Lung (tissue), 12 donors: Measurements from ENCODE around the gene EIF4EBP2. TPM values are rescaled to one million over a fixed set of nuclear protein-coding genes. Genes with fewer than 3 reads are reported as not detected.

Experiments used
- ATAC-seq: fragments of 200-7000 bp; cut with Tn5 transposase; one replicate; pipeline ENCODE4 v1.9.1; 2020; ENCODE audit warnings: moderate number of reproducible peaks; ENCODE audit not compliant: insufficient read depth, low FRiP score
- DNase-seq, 3 donors: peaks; one replicate each; pipeline ENCODE4 v3.0.0-alpha.2; 2013 to 2017
- H3K27ac ChIP-seq, 2 donors: one replicate each; pipeline ENCODE4 v1.5.1; 2013; ENCODE audit warnings: mild to moderate bottlenecking in 2 of 2, moderate library complexity in 2 of 2, control low read depth in 1 of 2, inconsistent platforms in 1 of 2, low read depth in 1 of 2, low read length in 1 of 2
- H3K27me3 ChIP-seq, 3 donors: one replicate each; pipeline ENCODE4 v1.5.1; 2013; ENCODE audit warnings: low read length in 2 of 3; ENCODE audit not compliant: control insufficient read depth in 3 of 3, insufficient read depth in 3 of 3
- H3K36me3 ChIP-seq, 4 donors: one replicate each; pipeline ENCODE4 v1.5.1; 2013; ENCODE audit warnings: low read length in 4 of 4, mild to moderate bottlenecking in 1 of 4, moderate library complexity in 1 of 4; ENCODE audit not compliant: control insufficient read depth in 4 of 4, insufficient read depth in 4 of 4
- H3K4me1 ChIP-seq, 5 donors: one replicate each; pipeline ENCODE4 v1.5.1; 2013; ENCODE audit warnings: low read length in 5 of 5, mild to moderate bottlenecking in 2 of 5, moderate library complexity in 1 of 5; ENCODE audit not compliant: control insufficient read depth in 5 of 5, insufficient read depth in 5 of 5
- H3K4me3 ChIP-seq: one replicate; pipeline ENCODE4 v1.5.1; 2013; ENCODE audit warnings: mild to moderate bottlenecking, control low read depth, moderate library complexity
- H3K9ac ChIP-seq, 2 donors: one replicate each; pipeline ENCODE4 v1.5.1; 2013; ENCODE audit warnings: low read length in 2 of 2, control low read depth in 1 of 2; ENCODE audit not compliant: insufficient read depth in 1 of 2
- H3K9me3 ChIP-seq, 4 donors: one replicate each; pipeline ENCODE4 v1.5.1; 2013; ENCODE audit warnings: low read length in 3 of 4, mild to moderate bottlenecking in 1 of 4, moderate library complexity in 1 of 4; ENCODE audit not compliant: control insufficient read depth in 4 of 4, insufficient read depth in 3 of 4
- CTCF ChIP-seq: IDR thresholded peaks from 2 replicates; pipeline ENCODE4 v1.5.1; 2012; ENCODE audit warnings: mild to moderate bottlenecking; ENCODE audit errors: control extremely low read depth, extremely low read depth
- WGBS, 2 donors: extraction: QIAGEN DNeasy Blood & Tissue Kit; methylation state at CpG; one replicate each; pipeline ENCODE4 v1.1.7; 2013; 5-methylcytosine and 5-hydroxymethylcytosine counted together
- polyA plus RNA-seq, 2 donors: library from polyadenylated mRNA; stranded (reverse); fragments of 200-250 nt; gene quantifications; one replicate each; pipeline ENCODE4 v1.2.1, GENCODE V29; 2013
- total RNA-seq, 2 donors: library from RNA; depleted of rRNA in 1 of 2; stranded (reverse); fragments of >200 nt in 1 of 2; gene quantifications; one replicate each; pipeline ENCODE4 v1.2.1, GENCODE V29; 2014 to 2021
- donor health status: control.
- donor health status: control.
- donor health status: Bipolar disorder and iron deficiency.
- donor health status: healthy.
- donor health status: DM: yes; HTN: yes; CAD: no.

EIF4EBP2 gene
- total and polyA plus RNA-seq, 4 donors, result 21.8 to 63.3 (median 41.3) TPM

- H3K9ac ChIP-seq, result no peak overlapping the region
- H3K27me3 ChIP-seq, result no peaks in the 10 kb centered on the region
- peaks cover 0 to 10% (median 3%) of the 10 kb centered on the region in 5 donors for H3K4me1 ChIP-seq
- H3K9me3 ChIP-seq, result peaks cover 0 to 2% (median 0%) of the 10 kb centered on the region in 4 donors
- DNase-seq, result no peak
- H3K36me3 ChIP-seq, result peaks cover 0 to 3% (median 0%) of the 10 kb centered on the region in 4 donors
- no peak overlapping the region for H3K4me3 ChIP-seq
- no peak for TF ChIP-seq CTCF
- WGBS, 2 donors, result 93% methylated on average over 14 of the region's 14 CpGs
- ATAC-seq, result no peak
- H3K27ac ChIP-seq, result no peak overlapping the region
Observed at GRCh38 chr10:70379581-70380176, 24.3 kb upstream of the EIF4EBP2 start.

GRCh38 chr10:70380350-70381135, 23.4 kb upstream of the EIF4EBP2 start:
- DNase-seq (no peak), ATAC-seq (no peak)
- no peak for TF ChIP-seq CTCF
- H3K27me3 ChIP-seq, result no peaks in the 10 kb centered on the region
- 91 to 94% methylated on average over 7 of the region's 7 CpGs for WGBS, 2 donors
- H3K4me3 ChIP-seq, result no peak overlapping the region
- peaks cover 0 to 2% (median 0%) of the 10 kb centered on the region in 4 donors for H3K9me3 ChIP-seq
- no peak overlapping the region for H3K9ac ChIP-seq
- peaks cover 0 to 10% (median 3%) of the 10 kb centered on the region in 5 donors for H3K4me1 ChIP-seq
- no peak overlapping the region for H3K27ac ChIP-seq
- no peaks in the 10 kb centered on the region for H3K36me3 ChIP-seq

- Histone ChIP-seq H3K4me3 (peak overlapping the region; percentile 71), H3K9me3 (peaks cover 0 to 2% (median 0%) of the 10 kb centered on the region in 4 donors), H3K4me1 (peaks cover 0 to 10% (median 3%) of the 10 kb centered on the region in 5 donors), H3K9ac (peak overlapping the region; percentile 12 to 61), H3K27me3 (no peaks in the 10 kb centered on the region), H3K36me3 (no peaks in the 10 kb centered on the region), H3K27ac (peak overlapping the region; percentile 69 to 80)
- 3 to 7% methylated on average over 59 to 61 of the region's 61 CpGs for WGBS, 2 donors
- ATAC-seq, result no peak
- peak; percentile 75 to 76 (median 76) for DNase-seq
- no peak for TF ChIP-seq CTCF
Observed at GRCh38 chr10:70381471-70382421, 22.2 kb upstream of the EIF4EBP2 start.
